CD14-positive monocyte (primary cell): Measurements from ENCODE around the gene CHKB. TPM values are rescaled to one million over a fixed set of nuclear protein-coding genes. Genes with fewer than 3 reads are reported as not detected.

Experiments
- DNase-seq, 3 donors: peaks; one replicate each; pipeline ENCODE4 v3.0.0-alpha.2; 2011 to 2022
- H2AFZ ChIP-seq: 2 replicates; pipeline ENCODE4 v1.6.0; 2012; ENCODE audit warnings: mild to moderate bottlenecking, low read depth, low read length, inconsistent platforms; ENCODE audit not compliant: insufficient read depth, poor library complexity, severe bottlenecking
- H3K27ac ChIP-seq, 2 donors: 1 replicate in 1 of 2; 2 replicates in 1 of 2; pipeline ENCODE4 v1.5.1; 2012 to 2013; ENCODE audit warnings: low read length in 2 of 2, control low read depth in 1 of 2, inconsistent platforms in 1 of 2, low read depth in 1 of 2, mild to moderate bottlenecking in 1 of 2
- H3K27me3 ChIP-seq, 2 donors: one replicate each; pipeline versions ENCODE4 v1.6.0 to v1.6.1; 2011 to 2013; ENCODE audit warnings: low read length in 2 of 2; ENCODE audit not compliant: control insufficient read depth in 2 of 2, insufficient read depth in 2 of 2
- H3K36me3 ChIP-seq, 2 donors: replicated peaks in 1 of 2; 1 replicate in 1 of 2; 2 replicates in 1 of 2; pipeline versions ENCODE4 v1.5.1 to v1.6.1; 2012 to 2013; ENCODE audit warnings: low read length in 2 of 2, control low read depth in 1 of 2, inconsistent platforms in 1 of 2, mild to moderate bottlenecking in 1 of 2; ENCODE audit not compliant: insufficient read depth in 2 of 2, control insufficient read depth in 1 of 2
- H3K4me1 ChIP-seq, 2 donors: 1 replicate in 1 of 2; 2 replicates in 1 of 2; pipeline versions ENCODE4 v1.5.1 to v1.6.1; 2012 to 2013; ENCODE audit warnings: low read length in 2 of 2, control low read depth in 1 of 2, inconsistent platforms in 1 of 2, mild to moderate bottlenecking in 1 of 2, moderate library complexity in 1 of 2; ENCODE audit not compliant: insufficient read depth in 2 of 2, control insufficient read depth in 1 of 2
- H3K4me2 ChIP-seq: replicated peaks from 2 replicates; pipeline ENCODE3; 2012; ENCODE audit warnings: low read length, moderate library complexity, mild to moderate bottlenecking; ENCODE audit not compliant: poor library complexity, severe bottlenecking; ENCODE audit errors: extremely low read depth
- H3K4me3 ChIP-seq, 3 experiments: fragments of 200-600 bp in 1 of 3; sonication (generic) in 1 of 3; replicated peaks in 1 of 3; 1 replicate in 2 of 3; 2 replicates in 1 of 3; pipeline ENCODE4 v1.5.1; 2011 to 2013; ENCODE audit warnings: low read length in 3 of 3, mild to moderate bottlenecking in 3 of 3, control low read depth in 2 of 3, low read depth in 2 of 3, inconsistent platforms in 1 of 3, moderate library complexity in 1 of 3
- H3K79me2 ChIP-seq: 2 replicates; pipeline ENCODE4 v1.6.0; 2012; ENCODE audit warnings: mild to moderate bottlenecking, control low read depth, inconsistent platforms, low read length, moderate library complexity; ENCODE audit not compliant: insufficient read depth
- H3K9ac ChIP-seq: 2 replicates; pipeline ENCODE4 v1.6.0; 2017; ENCODE audit warnings: low read length, mild to moderate bottlenecking; ENCODE audit not compliant: insufficient read depth, poor library complexity, severe bottlenecking
- H3K9me3 ChIP-seq, 2 donors: replicated peaks in 1 of 2; 1 replicate in 1 of 2; 2 replicates in 1 of 2; pipeline versions ENCODE4 v1.5.1 to v1.6.1; 2012 to 2013; ENCODE audit warnings: low read length in 2 of 2, control low read depth in 1 of 2; ENCODE audit not compliant: control insufficient read depth in 1 of 2, insufficient read depth in 1 of 2
- H4K20me1 ChIP-seq: 2 replicates; pipeline ENCODE4 v1.6.0; 2012; ENCODE audit warnings: mild to moderate bottlenecking, low read length, control low read depth, moderate library complexity; ENCODE audit not compliant: insufficient read depth
- H3K27ac Mint-ChIP-seq, 7 donors: one replicate each; pipeline ENCODE4 v1.8.0; 2020; ENCODE audit warnings: mild to moderate bottlenecking in 7 of 7, mixed read lengths in 7 of 7, moderate library complexity in 6 of 7, inconsistent platforms in 2 of 7
- H3K27me3 Mint-ChIP-seq, 3 donors: one replicate each; pipeline ENCODE4 v1.8.0; 2021 to 2022; ENCODE audit warnings: low read depth in 3 of 3, mild to moderate bottlenecking in 3 of 3, mixed read lengths in 3 of 3, moderate library complexity in 3 of 3, inconsistent platforms in 1 of 3
- H3K36me3 Mint-ChIP-seq, 2 donors: one replicate each; pipeline ENCODE4 v1.8.0; 2020; ENCODE audit warnings: mixed read lengths in 2 of 2, inconsistent platforms in 1 of 2, mild to moderate bottlenecking in 1 of 2
- H3K4me1 Mint-ChIP-seq: one replicate; pipeline ENCODE4 v1.8.0; 2020; ENCODE audit warnings: mild to moderate bottlenecking, mixed read lengths
- H3K4me3 Mint-ChIP-seq, 2 donors: one replicate each; pipeline ENCODE4 v1.8.0; 2020; ENCODE audit warnings: mild to moderate bottlenecking in 2 of 2, mixed read lengths in 2 of 2, moderate library complexity in 1 of 2
- H3K9me3 Mint-ChIP-seq, 7 donors: one replicate each; pipeline ENCODE4 v1.8.0; 2020 to 2022; ENCODE audit warnings: mixed read lengths in 7 of 7, mild to moderate bottlenecking in 6 of 7, moderate library complexity in 6 of 7, inconsistent platforms in 2 of 7
- CTCF ChIP-seq: fragments of 200-600 bp; IDR thresholded peaks from one replicate; pipeline ENCODE4 v1.8.0; 2022; ENCODE audit warnings: antibody characterized with exemption, mild to moderate bottlenecking
- WGBS: methylation state at CpG from one replicate; pipeline ENCODE4 v1.1.5; 2013; ENCODE audit warnings: missing lambda C conversion rate; ENCODE audit not compliant: insufficient coverage; 5-methylcytosine and 5-hydroxymethylcytosine counted together
- intact Hi-C, 2 donors: fragments of 100-400 bp; cut with micrococcal nuclease; formaldehyde crosslinking; loops; one replicate each; pipeline versions ENCODE4 v1.15.0 to v1.15.1; 2023
- polyA plus RNA-seq, 3 donors: library from polyadenylated mRNA; depleted of rRNA in 1 of 3; unstranded in 2 of 3; stranded (reverse) in 1 of 3; fragments of 300-500 nt in 2 of 3; fragments of >200 nt in 1 of 3; fragmentation: Illumina TruSeq in 2 of 3; gene quantifications; 1 replicate in 2 of 3; 2 replicates in 1 of 3; pipeline ENCODE4 v1.2.3, GENCODE V29; 2012 to 2021

Gene CHKB
- polyA plus RNA-seq, 3 donors: 29.1 to 286 (median 31.3) TPM

- H3K4me1 ChIP-seq: no peaks in the 10 kb centered on the region
- Mint-ChIP-seq H3K4me3 (peak overlapping the region in 1 of 2 donors; percentile 86), H3K27ac (no peak overlapping the region)
Observed at GRCh38 chr22:50601669-50602337, 19.2 kb upstream of the CHKB start.

More at GRCh38 chr22:50601669-50602337, 19.2 kb upstream of the CHKB start:
- Histone ChIP-seq H3K27me3 (peaks cover 35 to 76% of the 10 kb centered on the region in 2 donors), H3K27ac (no peak overlapping the region), H4K20me1 (no peaks in the 10 kb centered on the region), H3K4me3 (no peak overlapping the region), H3K79me2 (no peaks in the 10 kb centered on the region), H2AFZ (no peak overlapping the region), H3K4me2 (no peak overlapping the region), H3K9me3 (peaks cover 0 to 16% of the 10 kb centered on the region in 2 donors), H3K36me3 (no peaks in the 10 kb centered on the region), H3K9ac (no peak overlapping the region)
- WGBS: 70% methylated on average over 8 of the region's 12 CpGs
- Mint-ChIP-seq H3K9me3 (peaks cover 0 to 21% (median 9%) of the 10 kb centered on the region in 7 donors), H3K4me1 (peaks cover 4% of the 10 kb centered on the region), H3K36me3 (peaks cover 11 to 15% of the 10 kb centered on the region in 2 donors), H3K27me3 (peaks cover 56 to 89% (median 73%) of the 10 kb centered on the region in 3 donors)
- intact Hi-C loops: no loop called here
- no peak for DNase-seq
- no peak for TF ChIP-seq CTCF
